SK-MEL-5 (cell line): ENCODE measurements around the gene ZNF503. TPM values are rescaled to one million over a fixed set of nuclear protein-coding genes. Genes with fewer than 3 reads are reported as not detected.

Source experiments
- total RNA-seq: library from RNA; depleted of rRNA; stranded (reverse); fragments of >200 nt; shearing (Covaris generic); gene quantifications from 2 replicates; pipeline ENCODE4 v1.2.3, GENCODE V29; 2014; rRNA removed

The ZNF503 gene
- total RNA-seq, 1 experiment from 2014 or later = 1.4 TPM

Other genes with a start within 250 kb of the ZNF503 start
- 134 TPM in 2 replicates for gene VDAC2, start 191.0 kb downstream of the ZNF503 start, total RNA-seq
- gene COMTD1, start 165.8 kb downstream of the ZNF503 start, total RNA-seq = 15.5 and 20.1 TPM in 2 replicates
- 25.2 and 70.7 TPM in 2 replicates for gene LRMDA, start 29.9 kb upstream of the ZNF503 start, total RNA-seq